Activated T-cell treated with anti-CD3 and anti-CD28 coated beads, Interleukin-2, amount 50 U/mL, for 48 hours (primary cell): ENCODE measurements around the gene FLVCR2.
A peak's percentile ranks its signal among the peaks of the same experiment; 100 is the strongest.

Experiments
- DNase-seq, 2 experiments: peaks; one replicate each; pipeline ENCODE4 v3.0.0-alpha.2; 2020

Gene FLVCR2

DNA sequence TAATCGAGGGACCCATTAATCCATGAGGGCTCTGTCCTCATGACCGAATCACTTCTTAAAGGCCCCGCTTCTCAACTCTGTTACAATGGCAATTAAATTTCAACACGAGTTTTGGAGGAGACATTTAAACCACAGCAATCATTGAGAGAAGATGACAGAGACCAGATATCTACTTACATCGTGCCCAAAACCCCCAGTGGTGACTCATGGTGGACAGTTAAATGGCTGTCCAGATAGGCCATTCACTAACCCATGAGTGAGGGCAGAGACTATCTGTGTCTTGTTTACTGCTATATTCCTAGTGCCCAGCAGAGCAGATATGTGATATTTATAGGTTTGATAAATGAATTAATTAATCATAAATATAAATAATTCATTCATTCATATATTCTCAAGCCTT, 20.0 kb upstream of the FLVCR2 start:
- DNase-seq = no peak

DNA sequence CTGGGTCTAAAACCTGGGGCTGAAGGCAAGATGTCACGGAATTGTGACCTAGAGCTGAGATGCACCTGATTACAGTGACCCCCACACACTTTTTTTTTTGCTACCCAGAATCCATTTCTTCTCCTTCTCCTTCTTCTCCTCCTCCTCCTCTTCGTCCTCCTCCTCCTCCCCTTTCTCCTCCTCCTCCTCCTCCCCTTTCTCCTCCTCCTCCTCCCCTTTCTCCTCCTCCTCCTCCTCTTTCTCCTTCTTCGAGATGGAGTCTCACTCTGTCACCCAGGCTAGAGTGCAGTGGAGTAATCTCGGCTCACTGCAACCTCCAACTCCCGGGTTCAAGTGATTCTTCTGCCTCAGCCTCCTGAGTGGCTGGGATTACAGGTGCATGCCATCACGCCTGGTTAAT, 19.4 kb upstream of the FLVCR2 start:
- DNase-seq = no peak

DNA sequence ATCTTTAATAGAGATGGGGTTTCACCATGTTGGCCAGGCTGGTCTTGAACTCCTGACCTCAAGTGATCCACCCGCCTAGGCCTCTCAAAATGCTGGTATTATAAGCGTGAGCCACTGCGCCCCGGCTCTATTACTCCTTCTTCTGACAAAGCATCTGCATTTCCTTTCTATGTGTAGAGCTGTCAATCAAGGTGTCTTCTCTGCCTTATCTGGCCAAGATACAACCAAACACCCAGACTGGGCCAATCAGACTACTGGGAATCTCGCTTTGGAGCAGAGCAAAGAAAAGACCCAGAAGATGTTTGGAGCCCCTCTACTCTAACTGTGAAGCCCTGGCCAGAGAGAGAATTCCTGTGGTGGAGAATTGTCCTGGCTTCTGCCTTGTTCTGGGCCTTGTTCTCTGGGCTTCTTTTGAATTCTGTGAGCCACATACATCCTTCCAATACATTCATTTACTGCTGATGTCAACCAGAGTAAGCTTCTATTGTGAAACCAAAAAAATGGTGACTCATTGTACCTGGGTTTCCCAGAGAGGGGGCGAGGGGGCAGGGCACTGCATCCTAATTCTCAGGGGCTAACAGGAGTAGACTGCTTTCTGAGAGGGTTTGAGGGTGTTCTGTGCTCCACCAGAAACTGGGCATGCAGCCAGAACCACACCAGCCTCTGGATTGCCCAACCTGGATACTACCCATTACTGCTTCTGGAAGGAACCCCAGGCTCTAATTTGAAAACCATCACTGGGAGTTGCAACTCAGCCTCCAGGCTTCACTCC, 18.8 kb upstream of the FLVCR2 start:
- peak; percentile 82 to 84 for DNase-seq

DNA sequence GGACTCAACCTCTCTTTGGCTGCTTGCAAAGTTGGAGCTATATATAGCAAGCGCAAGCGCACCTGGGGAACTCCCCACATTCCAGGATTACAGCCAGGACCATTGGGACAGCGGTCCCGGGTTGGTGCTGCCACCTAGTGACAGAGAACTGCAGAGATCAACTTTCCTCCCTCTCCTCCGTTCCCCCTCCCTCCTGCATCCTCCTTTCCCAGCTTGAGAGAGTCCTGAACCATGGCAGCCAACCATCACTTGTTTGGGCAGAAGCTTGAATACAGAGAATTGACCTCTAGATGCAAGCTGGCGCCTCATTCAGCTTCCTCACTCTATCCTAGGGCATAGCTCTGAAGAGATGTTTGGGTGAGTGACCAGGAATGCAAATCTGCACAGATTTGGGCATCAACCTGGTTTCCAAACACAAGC, 17.4 kb upstream of the FLVCR2 start:
- DNase-seq = peak; percentile 68 to 71

DNA sequence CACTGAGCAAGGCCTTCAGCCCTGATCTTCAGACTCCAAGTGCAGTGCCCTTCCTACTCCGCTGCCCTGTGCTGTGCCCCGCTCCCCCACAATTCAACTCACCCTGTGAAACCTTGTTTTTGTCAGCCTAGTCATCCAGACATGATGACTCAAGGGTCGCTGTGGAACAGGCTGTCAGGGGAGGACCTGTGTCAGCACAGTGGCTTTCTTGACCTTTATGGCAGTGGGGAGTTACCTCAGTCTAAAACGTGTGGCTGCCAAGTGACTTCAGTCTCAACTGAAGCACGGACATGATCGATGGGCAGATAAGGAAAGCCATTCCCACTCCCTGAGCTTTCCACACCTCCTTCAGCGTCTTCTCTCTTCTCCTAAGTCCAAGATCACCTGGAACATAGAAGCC, 16.3 kb upstream of the FLVCR2 start:
- DNase-seq = peak; percentile 81 to 83

GRCh38 chr14:75562489-75562888, 15.9 kb upstream of the FLVCR2 start:
- DNase-seq = no peak

DNA sequence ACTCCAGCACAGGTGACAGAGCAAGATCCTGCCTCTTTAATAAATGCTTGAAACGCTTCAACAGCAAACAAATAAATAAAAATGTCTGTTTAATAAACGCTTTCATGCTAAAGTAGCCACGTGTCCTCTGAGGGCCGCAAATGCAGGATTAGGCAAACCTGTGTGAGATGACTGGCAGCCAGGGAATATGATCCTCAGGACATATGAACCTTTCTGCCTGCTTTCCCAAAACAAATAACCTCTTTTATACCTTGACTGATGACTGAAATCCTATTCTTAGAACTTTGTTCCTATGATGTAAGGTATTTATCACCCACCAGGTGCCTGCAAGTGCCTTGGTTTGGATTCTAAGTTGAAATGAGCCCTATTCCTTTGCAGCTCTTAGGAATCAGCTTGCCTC, 14.5 kb upstream of the FLVCR2 start:
- no peak for DNase-seq

GRCh38 chr14:75565056-75565455, 13.4 kb upstream of the FLVCR2 start:
- DNase-seq = no peak

DNA sequence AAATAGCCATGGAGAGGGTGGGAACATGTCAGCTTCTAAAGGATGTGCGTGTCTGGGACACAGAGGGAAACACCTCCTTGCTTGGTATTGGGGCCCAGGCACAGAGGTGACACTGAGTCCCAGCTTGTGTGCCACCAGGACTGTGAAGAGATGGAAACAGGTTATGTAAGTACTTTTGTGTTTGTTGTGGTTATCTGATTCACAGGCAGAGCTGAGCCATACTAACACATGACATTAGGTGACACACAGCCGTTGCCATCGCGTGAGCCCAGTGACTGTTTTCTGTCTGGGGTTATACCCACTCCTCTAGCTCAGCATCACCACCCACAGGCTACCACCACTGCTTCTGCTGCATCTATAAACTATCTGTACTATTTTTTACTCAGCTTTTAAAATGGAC, 12.1 kb upstream of the FLVCR2 start:
- DNase-seq = peak; percentile 85 to 88

- DNase-seq = no peak
Observed at GRCh38 chr14:75566752-75567151, 11.7 kb upstream of the FLVCR2 start.

DNA sequence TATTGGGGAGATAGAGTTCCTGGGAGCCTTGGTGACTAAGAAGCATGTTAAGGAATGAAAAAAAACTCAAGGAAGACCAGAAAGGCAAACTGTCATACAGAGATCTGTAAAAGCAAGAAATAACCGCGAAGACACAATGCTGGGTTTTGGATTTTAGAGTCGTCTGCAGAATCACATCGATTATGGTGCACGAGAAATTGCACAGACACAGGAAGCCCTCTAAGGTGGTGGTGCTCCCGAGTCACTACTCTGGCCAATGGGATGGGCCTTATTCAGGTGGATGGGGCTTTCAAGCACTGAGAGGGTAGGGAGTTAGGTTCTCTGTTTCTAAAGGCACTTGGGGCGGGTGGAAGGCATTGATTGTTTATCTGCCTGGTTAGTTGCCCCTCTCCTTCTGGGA, 10.3 kb upstream of the FLVCR2 start:
- DNase-seq = no peak

DNA sequence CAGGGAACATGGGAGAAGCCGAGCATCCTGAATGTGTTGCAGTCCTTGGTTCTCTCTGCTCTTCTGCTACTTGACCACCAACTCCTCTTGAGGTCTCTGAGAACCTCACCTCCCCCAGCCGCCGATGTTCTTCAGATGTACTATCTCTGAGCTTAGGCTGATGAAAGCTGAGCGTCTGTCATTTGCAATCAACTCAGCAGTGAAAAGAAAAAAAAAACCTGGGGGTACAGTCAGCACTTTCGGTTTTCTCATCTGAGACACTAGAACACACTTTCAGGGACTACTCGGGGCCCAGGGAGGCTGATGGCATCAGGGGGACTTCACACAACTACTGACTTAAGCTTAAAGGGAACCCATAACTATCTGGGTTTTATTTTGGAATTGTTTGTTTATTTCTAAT, 9.6 kb upstream of the FLVCR2 start:
- DNase-seq = peak; percentile 59 to 61

- no peak for DNase-seq
Observed at GRCh38 chr14:75570797-75571196, 7.6 kb upstream of the FLVCR2 start.

- no peak for DNase-seq
Observed at GRCh38 chr14:75572104-75572503, 6.3 kb upstream of the FLVCR2 start.

DNA sequence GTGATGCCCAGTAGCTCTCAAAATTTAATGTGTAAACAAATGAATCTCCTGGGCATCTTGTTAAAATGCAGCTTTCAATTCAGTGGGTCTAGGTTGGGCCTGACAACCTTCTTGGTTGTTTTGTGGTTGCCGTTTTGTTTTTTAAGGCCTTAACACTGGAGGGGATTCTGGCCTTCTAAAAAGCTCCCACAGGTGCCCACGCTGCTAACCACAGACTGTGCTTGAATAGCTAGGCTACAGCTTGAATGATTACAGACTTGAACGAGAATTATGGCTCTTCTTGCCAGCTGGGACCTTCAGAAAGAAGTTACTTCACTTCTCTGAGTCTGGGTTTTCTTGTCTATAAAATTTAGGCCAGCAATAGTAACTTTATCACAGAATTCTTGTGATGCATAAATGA, 1.3 kb upstream of the FLVCR2 start:
- no peak for DNase-seq

DNA sequence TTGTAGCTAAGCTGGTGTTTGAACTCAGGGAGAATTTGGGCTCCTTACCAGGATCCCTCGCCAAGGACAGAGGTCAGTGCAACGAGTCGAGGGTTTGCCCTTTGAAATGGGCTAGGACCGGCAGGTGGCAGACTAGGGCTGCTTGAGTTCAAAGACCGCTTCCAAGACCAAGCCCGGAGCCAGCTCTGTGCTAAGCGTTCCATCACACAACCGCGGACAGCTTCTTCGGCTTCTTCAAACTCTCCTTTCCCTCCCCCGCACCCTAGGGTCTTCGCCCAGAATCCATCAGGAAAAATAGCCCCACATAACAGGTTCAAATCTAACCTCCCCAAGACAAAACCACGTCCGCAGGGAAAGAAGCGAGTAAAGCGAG, 705 bp upstream of the FLVCR2 start:
- DNase-seq = peak; percentile 84 to 86

- no peak for DNase-seq
Observed at GRCh38 chr14:75578786-75579337, 442 bp downstream of the FLVCR2 start.

DNA sequence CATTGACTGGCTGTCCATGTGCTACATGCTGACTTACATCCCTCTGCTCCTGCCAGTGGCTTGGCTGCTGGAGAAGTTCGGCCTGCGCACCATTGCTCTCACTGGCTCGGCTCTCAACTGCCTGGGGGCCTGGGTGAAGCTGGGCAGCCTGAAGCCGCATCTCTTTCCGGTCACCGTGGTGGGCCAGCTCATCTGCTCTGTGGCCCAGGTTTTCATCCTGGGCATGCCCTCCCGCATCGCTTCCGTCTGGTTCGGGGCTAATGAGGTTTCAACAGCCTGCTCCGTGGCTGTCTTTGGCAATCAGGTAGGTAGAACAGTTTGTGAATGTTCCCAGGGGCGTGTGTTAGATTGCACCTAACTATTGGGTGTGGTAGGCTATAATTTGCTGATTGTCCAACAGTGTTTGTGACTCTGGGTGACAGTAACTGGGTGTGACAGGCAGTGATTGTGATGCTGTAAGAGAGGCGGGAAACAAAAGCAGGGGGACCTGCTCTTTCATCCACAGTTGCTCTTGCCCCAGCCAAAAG, 981 bp downstream of the FLVCR2 start:
- no peak for DNase-seq

- no peak for DNase-seq
Observed at GRCh38 chr14:75579882-75580281, 1.5 kb downstream of the FLVCR2 start.

DNA sequence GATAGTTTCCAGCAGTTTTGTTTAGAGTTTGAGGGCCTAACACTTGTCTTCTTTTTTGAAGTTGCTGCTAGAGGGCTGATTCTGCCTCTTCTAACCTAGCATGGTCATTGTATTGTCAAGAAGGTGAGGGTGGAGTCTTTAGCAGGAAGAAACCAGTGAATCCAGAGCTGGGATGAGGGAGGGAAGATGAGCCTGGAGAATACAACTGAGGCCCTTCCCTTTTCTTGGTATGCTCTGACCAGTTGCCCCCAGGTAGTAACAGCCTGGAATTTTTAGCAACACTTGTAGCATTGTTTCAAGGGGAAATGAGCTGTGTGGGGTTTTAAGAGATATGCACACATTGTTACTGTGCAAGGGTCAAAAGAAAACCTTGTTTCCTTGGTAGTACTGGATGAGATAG, 9.0 kb downstream of the FLVCR2 start:
- no peak for DNase-seq

DNA sequence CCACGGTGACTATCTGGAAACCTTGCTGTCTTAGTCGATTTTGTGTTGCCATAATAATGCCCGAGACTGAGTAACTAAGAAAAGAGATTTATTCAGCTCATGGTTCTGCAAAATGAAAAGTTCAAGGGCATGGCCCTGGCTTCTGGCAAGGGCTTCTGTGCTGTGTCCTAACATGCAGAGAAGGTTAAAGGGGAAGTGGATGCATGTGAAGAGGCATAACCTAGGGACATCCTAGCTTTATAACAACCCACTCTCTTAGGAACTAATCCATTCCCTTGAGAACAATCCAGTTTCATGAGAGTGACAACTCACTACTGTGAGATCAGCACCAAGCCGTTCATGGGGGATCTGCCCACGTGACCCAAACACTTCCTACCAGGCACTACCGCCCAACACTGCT, 11.5 kb downstream of the FLVCR2 start:
- no peak for DNase-seq

DNA sequence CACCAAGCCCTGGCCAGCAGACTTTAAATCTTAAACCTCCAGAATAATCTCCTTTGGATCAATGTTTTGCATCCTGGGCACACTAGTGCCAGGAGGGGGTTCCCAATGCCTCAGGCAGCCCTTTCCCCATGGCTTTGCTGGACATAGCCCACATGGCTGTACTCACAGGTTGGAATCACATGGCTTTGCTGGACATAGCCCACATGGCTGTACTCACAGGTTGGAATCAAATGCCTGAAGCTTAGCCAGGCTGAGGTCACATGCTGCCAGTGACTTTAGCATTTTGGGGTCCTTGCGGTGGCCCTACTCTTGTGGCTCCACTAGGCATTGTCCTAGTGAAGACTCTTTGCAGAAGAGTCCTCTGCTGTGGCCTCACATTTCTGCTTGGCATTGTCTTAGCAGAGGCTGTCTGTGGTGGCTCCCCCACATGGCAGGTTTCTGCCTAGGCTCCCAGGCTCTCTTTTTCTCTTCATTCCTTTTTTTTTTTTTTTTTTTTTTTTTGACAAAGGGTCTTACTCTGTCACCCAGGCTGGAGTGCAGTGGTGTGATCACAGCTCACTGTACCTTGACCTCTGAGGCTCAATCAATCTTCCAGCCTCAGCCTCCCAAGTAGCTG, 13.0 kb downstream of the FLVCR2 start:
- no peak for DNase-seq

DNA sequence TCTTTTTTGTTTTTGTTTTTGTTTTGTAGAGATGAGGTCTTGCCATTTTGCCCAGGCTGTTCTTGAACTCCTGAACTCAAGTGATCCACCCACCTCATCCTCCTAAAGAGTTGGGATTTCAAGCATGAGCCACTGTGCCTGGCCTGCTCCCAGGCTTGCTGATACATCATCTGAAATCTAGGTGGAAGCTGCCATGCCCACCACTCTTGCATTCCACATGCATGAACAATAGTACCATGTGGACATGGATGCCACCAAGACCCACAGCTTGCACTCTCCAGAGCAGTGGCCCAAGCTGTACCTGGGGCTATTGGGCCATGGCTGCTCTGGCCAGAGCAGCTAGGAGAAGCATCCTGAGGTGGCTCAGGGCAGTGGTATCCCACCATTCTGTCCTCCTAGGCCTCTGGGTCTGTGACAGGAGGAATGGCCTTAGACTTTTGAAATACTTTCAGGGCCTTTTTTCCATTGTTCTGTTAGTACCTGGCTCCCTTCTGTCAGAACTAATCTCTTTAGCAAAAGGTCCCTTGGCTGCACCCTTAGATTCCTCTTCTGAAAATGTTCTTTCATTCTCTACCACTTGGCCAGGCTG, 13.7 kb downstream of the FLVCR2 start:
- no peak for DNase-seq

- DNase-seq = no peak
Observed at GRCh38 chr14:75595226-75595625, 16.8 kb downstream of the FLVCR2 start.
